Measurements from ENCODE around the gene BEND6.

DNA sequence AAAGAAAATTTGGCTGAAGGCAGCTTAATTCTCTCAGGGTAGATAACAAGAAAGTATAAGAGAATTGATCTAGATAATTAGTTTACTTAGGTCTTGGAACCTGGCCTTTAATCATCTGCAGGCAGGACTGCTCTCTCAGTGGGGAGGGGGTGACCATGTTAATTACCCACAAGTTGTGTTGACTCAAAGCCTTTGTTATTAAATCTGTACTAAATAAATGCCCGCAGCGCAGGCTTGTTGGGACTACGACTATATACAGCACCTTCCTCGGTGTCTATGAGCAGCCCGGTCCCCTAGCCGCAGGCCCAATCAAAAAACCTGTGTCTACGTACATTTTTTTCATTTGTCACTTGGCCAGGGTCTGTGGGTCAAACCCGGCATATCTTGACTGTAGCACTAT, 119.5 kb downstream of the BEND6 start:
- TF ChIP-seq, protein P1, sequence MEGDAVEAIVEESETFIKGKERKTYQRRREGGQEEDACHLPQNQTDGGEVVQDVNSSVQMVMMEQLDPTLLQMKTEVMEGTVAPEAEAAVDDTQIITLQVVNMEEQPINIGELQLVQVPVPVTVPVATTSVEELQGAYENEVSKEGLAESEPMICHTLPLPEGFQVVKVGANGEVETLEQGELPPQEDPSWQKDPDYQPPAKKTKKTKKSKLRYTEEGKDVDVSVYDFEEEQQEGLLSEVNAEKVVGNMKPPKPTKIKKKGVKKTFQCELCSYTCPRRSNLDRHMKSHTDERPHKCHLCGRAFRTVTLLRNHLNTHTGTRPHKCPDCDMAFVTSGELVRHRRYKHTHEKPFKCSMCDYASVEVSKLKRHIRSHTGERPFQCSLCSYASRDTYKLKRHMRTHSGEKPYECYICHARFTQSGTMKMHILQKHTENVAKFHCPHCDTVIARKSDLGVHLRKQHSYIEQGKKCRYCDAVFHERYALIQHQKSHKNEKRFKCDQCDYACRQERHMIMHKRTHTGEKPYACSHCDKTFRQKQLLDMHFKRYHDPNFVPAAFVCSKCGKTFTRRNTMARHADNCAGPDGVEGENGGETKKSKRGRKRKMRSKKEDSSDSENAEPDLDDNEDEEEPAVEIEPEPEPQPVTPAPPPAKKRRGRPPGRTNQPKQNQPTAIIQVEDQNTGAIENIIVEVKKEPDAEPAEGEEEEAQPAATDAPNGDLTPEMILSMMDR (conservative IDR thresholded peaks at IDR 0.05; ENCODE audit: low read length) = no peak
- no peak for TF ChIP-seq EZH2phosphoT487 (IDR thresholded peaks at IDR 0.05; ENCODE audit: borderline replicate concordance, low read depth, low read length)

Measured in OCI-LY7 (cell line).